Measurements from ENCODE around the gene ACOXL.

The ACOXL gene

GRCh38 chr2:110909501-110909900 lies 177.1 kb downstream of the ACOXL start:
- no peak overlapping the region for H3K4me3 ChIP-seq (ENCODE audit: low read depth, low read length)
- TF ChIP-seq CTCF (IDR thresholded peaks at IDR 0.05; ENCODE audit: borderline replicate concordance, insufficient read depth, low read depth, low read length) = no peak

- no peak overlapping the region for H3K4me3 ChIP-seq (ENCODE audit: low read depth, low read length)
- TF ChIP-seq CTCF (IDR thresholded peaks at IDR 0.05; ENCODE audit: borderline replicate concordance, insufficient read depth, low read depth, low read length) = no peak
Measured at GRCh38 chr2:110910423-110910822, 178.1 kb downstream of the ACOXL start.

- TF ChIP-seq CTCF (IDR thresholded peaks at IDR 0.05; ENCODE audit: borderline replicate concordance, insufficient read depth, low read depth, low read length) = no peak
- no peak overlapping the region for H3K4me3 ChIP-seq (ENCODE audit: low read depth, low read length)
Measured at GRCh38 chr2:110919738-110920137, 187.4 kb downstream of the ACOXL start.

GRCh38 chr2:110925479-110925878 lies 193.1 kb downstream of the ACOXL start:
- H3K4me3 ChIP-seq (ENCODE audit: low read depth, low read length) = no peak overlapping the region
- TF ChIP-seq CTCF (IDR thresholded peaks at IDR 0.05; ENCODE audit: borderline replicate concordance, insufficient read depth, low read depth, low read length) = no peak

GRCh38 chr2:110927526-110927925 lies 195.2 kb downstream of the ACOXL start:
- TF ChIP-seq CTCF (IDR thresholded peaks at IDR 0.05; ENCODE audit: borderline replicate concordance, insufficient read depth, low read depth, low read length) = no peak
- H3K4me3 ChIP-seq (ENCODE audit: low read depth, low read length) = no peak overlapping the region

GRCh38 chr2:110929528-110929927 lies 197.2 kb downstream of the ACOXL start:
- no peak for TF ChIP-seq CTCF (IDR thresholded peaks at IDR 0.05; ENCODE audit: borderline replicate concordance, insufficient read depth, low read depth, low read length)
- H3K4me3 ChIP-seq (ENCODE audit: low read depth, low read length) = no peak overlapping the region

- no peak overlapping the region for H3K4me3 ChIP-seq (ENCODE audit: low read depth, low read length)
- TF ChIP-seq CTCF (IDR thresholded peaks at IDR 0.05; ENCODE audit: borderline replicate concordance, insufficient read depth, low read depth, low read length) = no peak
Measured at GRCh38 chr2:110931648-110932047, 199.3 kb downstream of the ACOXL start.
